DLD1 (cell line): Measurements from ENCODE around the gene PIK3R3.

Experiments
- in situ Hi-C: cut with HindIII; loops from 2 replicates; pipeline ENCODE4 v1.10.0; 2017; ENCODE audit warnings: low sequenced_read_pairs

Gene PIK3R3

GRCh38 chr1:46158312-46159281, 26.2 kb upstream of the PIK3R3 start:
- in situ Hi-C loops: no loop called here

GRCh38 chr1:46157916-46158311, 25.5 kb upstream of the PIK3R3 start:
- in situ Hi-C loops: no loop called here

GRCh38 chr1:46153732-46154131, 21.3 kb upstream of the PIK3R3 start:
- in situ Hi-C loops: no loop called here

GRCh38 chr1:46153228-46153627, 20.8 kb upstream of the PIK3R3 start:
- in situ Hi-C loops: no loop called here

GRCh38 chr1:46152016-46152415, 19.6 kb upstream of the PIK3R3 start:
- in situ Hi-C loops: no loop called here

GRCh38 chr1:46150085-46150484, 17.7 kb upstream of the PIK3R3 start:
- in situ Hi-C loops: no loop called here

GRCh38 chr1:46148318-46148717, 15.9 kb upstream of the PIK3R3 start:
- in situ Hi-C loops: no loop called here

- in situ Hi-C loops: no loop called here
Measured at GRCh38 chr1:46137916-46138315, 5.5 kb upstream of the PIK3R3 start.

- in situ Hi-C loops: no loop called here
Measured at GRCh38 chr1:46136711-46137110, 4.3 kb upstream of the PIK3R3 start.

GRCh38 chr1:46134660-46135331, 2.4 kb upstream of the PIK3R3 start:
- in situ Hi-C loops: no loop called here

- in situ Hi-C loops: no loop called here
Measured at GRCh38 chr1:46133781-46134350, 1.4 kb upstream of the PIK3R3 start.

- in situ Hi-C loops: no loop called here
Measured at GRCh38 chr1:46133181-46133658, 791 bp upstream of the PIK3R3 start.

GRCh38 chr1:46131712-46132528, 509 bp downstream of the PIK3R3 start:
- in situ Hi-C loops: no loop called here

GRCh38 chr1:46131093-46131492, 1.3 kb downstream of the PIK3R3 start:
- in situ Hi-C loops: no loop called here

GRCh38 chr1:46130606-46131005, 1.8 kb downstream of the PIK3R3 start:
- in situ Hi-C loops: no loop called here

- in situ Hi-C loops: no loop called here
Measured at GRCh38 chr1:46130121-46130520, 2.3 kb downstream of the PIK3R3 start.

GRCh38 chr1:46128344-46128743, 4.1 kb downstream of the PIK3R3 start:
- in situ Hi-C loops: no loop called here

- in situ Hi-C loops: no loop called here
Measured at GRCh38 chr1:46118856-46119255, 13.6 kb downstream of the PIK3R3 start.

GRCh38 chr1:46117810-46118494, 14.5 kb downstream of the PIK3R3 start:
- in situ Hi-C loops: no loop called here

- in situ Hi-C loops: no loop called here
Measured at GRCh38 chr1:46114925-46115603, 17.4 kb downstream of the PIK3R3 start.
